OCI-LY1 (cell line): ENCODE measurements around the gene SVBP.

Experiments used
- CTCF ChIP-seq: fragments of 200-600 bp; sonication (generic), shearing (Covaris generic); IDR thresholded peaks from 2 replicates; pipeline ENCODE4 v1.5.1; 2017; ENCODE audit warnings: mild to moderate bottlenecking, antibody characterized with exemption, low read length, moderate library complexity, mixed read lengths
- EZH2 ChIP-seq: fragments of 200-600 bp; sonication (generic), shearing (Covaris generic); IDR thresholded peaks from 2 replicates; pipeline ENCODE4 v1.8.0; 2017; ENCODE audit warnings: borderline replicate concordance, mixed run types, mild to moderate bottlenecking, antibody characterized with exemption, low read length, moderate library complexity, mixed read lengths

GRCh38 chr1:42831273-42831672 is 14.1 kb upstream of the SVBP start:
- TF ChIP-seq CTCF (no peak), EZH2 (no peak)
